SJCRH30 (cell line): ENCODE measurements around the gene SGCA. TPM values are rescaled to one million over a fixed set of nuclear protein-coding genes. Genes with fewer than 3 reads are reported as not detected.

Experiments used
- DNase-seq, 2 experiments: peaks; one replicate each; pipeline ENCODE4 v3.0.0-alpha.2; 2015 to 2020
- H3K27ac ChIP-seq: fragments of 250-450 bp; sonication (Bioruptor Pico); 2 replicates; pipeline ENCODE4 v1.5.1; 2020; ENCODE audit warnings: mild to moderate bottlenecking, moderate library complexity
- H3K27me3 ChIP-seq: fragments of 250-450 bp; sonication (Bioruptor Pico); 2 replicates; pipeline ENCODE4 v1.5.1; 2020; ENCODE audit warnings: mild to moderate bottlenecking, moderate library complexity
- H3K36me3 ChIP-seq: fragments of 250-450 bp; sonication (Bioruptor Pico); 2 replicates; pipeline ENCODE4 v1.5.1; 2020; ENCODE audit warnings: mild to moderate bottlenecking, moderate library complexity
- H3K4me1 ChIP-seq: fragments of 250-450 bp; sonication (Bioruptor Pico); 2 replicates; pipeline ENCODE4 v1.5.1; 2020; ENCODE audit warnings: mild to moderate bottlenecking, moderate library complexity
- H3K4me3 ChIP-seq: fragments of 250-450 bp; sonication (Bioruptor Pico); 2 replicates; pipeline ENCODE4 v1.5.1; 2020; ENCODE audit warnings: mild to moderate bottlenecking, moderate library complexity
- H3K9me3 ChIP-seq: fragments of 250-450 bp; sonication (Bioruptor Pico); replicated peaks from 2 replicates; pipeline ENCODE4 v1.5.1; 2020; ENCODE audit warnings: mild to moderate bottlenecking, moderate library complexity
- total RNA-seq: library from RNA; depleted of rRNA; stranded (reverse); fragments of >200 nt; shearing (Covaris generic); gene quantifications from 2 replicates; pipeline ENCODE4 v1.2.3, GENCODE V29; 2014

Gene SGCA
- total RNA-seq, 1 experiment from 2014 or later: 43.4 TPM

GRCh38 chr17:50163843-50164696 lies 1.7 kb upstream of the SGCA start:
- H3K4me3 ChIP-seq: no peak overlapping the region
- peaks cover 11% of the 10 kb centered on the region for H3K36me3 ChIP-seq
- H3K27me3 ChIP-seq: no peaks in the 10 kb centered on the region
- H3K4me1 ChIP-seq: peaks cover 12% of the 10 kb centered on the region
- H3K9me3 ChIP-seq: no peaks in the 10 kb centered on the region
- no peak overlapping the region for H3K27ac ChIP-seq
- DNase-seq: peak in 1 of 2 experiments; percentile 11

- Histone ChIP-seq H3K27ac (no peak overlapping the region), H3K4me1 (peaks cover 12% of the 10 kb centered on the region)
Observed at GRCh38 chr17:50164697-50164988, 1.2 kb upstream of the SGCA start.

GRCh38 chr17:50165066-50165465 lies 739 bp upstream of the SGCA start:
- Histone ChIP-seq H3K4me3 (no peak overlapping the region), H3K27me3 (no peaks in the 10 kb centered on the region), H3K4me1 (peaks cover 12% of the 10 kb centered on the region), H3K27ac (peak overlapping the region; percentile 94; the same call in 1 of the 2 replicates), H3K36me3 (peaks cover 19% of the 10 kb centered on the region), H3K9me3 (no peaks in the 10 kb centered on the region)
- no peak for DNase-seq

More at GRCh38 chr17:50164697-50164988, 1.2 kb upstream of the SGCA start:
- no peak for DNase-seq
- no peak overlapping the region for H3K4me3 ChIP-seq
- H3K9me3 ChIP-seq: no peaks in the 10 kb centered on the region
- H3K27me3 ChIP-seq: no peaks in the 10 kb centered on the region
- peaks cover 14% of the 10 kb centered on the region for H3K36me3 ChIP-seq

- Histone ChIP-seq H3K27me3 (no peaks in the 10 kb centered on the region), H3K9me3 (no peaks in the 10 kb centered on the region), H3K4me1 (peaks cover 12% of the 10 kb centered on the region), H3K4me3 (peak overlapping the region; percentile 64), H3K36me3 (peaks cover 21% of the 10 kb centered on the region), H3K27ac (peak overlapping the region; percentile 94)
- DNase-seq: no peak
Observed at GRCh38 chr17:50165466-50165865, 339 bp upstream of the SGCA start.

GRCh38 chr17:50166518-50167181 lies 845 bp downstream of the SGCA start:
- H3K4me1 ChIP-seq: peaks cover 12% of the 10 kb centered on the region
- peak overlapping the region; percentile 64 for H3K4me3 ChIP-seq
- H3K27me3 ChIP-seq: no peaks in the 10 kb centered on the region
- DNase-seq: no peak
- H3K36me3 ChIP-seq: peaks cover 23% of the 10 kb centered on the region
- no peaks in the 10 kb centered on the region for H3K9me3 ChIP-seq
- peak overlapping the region; percentile 94 for H3K27ac ChIP-seq

- Histone ChIP-seq H3K4me3 (no peak overlapping the region), H3K27ac (no peak overlapping the region), H3K4me1 (peaks cover 8% of the 10 kb centered on the region; the same call in 1 of the 2 replicates), H3K9me3 (no peaks in the 10 kb centered on the region), H3K36me3 (peaks cover 28% of the 10 kb centered on the region), H3K27me3 (no peaks in the 10 kb centered on the region)
- no peak for DNase-seq
Observed at GRCh38 chr17:50167371-50167770, 1.6 kb downstream of the SGCA start.

GRCh38 chr17:50168319-50168718 lies 2.5 kb downstream of the SGCA start:
- no peak for DNase-seq
- peaks cover 11% of the 10 kb centered on the region; the same call in 1 of the 2 replicates for H3K4me1 ChIP-seq
- H3K27me3 ChIP-seq: no peaks in the 10 kb centered on the region
- no peaks in the 10 kb centered on the region for H3K9me3 ChIP-seq
- H3K4me3 ChIP-seq: no peak overlapping the region
- H3K27ac ChIP-seq: no peak overlapping the region
- peaks cover 33% of the 10 kb centered on the region for H3K36me3 ChIP-seq

GRCh38 chr17:50169121-50169764 lies 3.4 kb downstream of the SGCA start:
- DNase-seq: peak in 1 of 2 experiments; percentile 59
- H3K9me3 ChIP-seq: no peaks in the 10 kb centered on the region
- no peaks in the 10 kb centered on the region for H3K27me3 ChIP-seq
- H3K4me1 ChIP-seq: peaks cover 18% of the 10 kb centered on the region
- H3K36me3 ChIP-seq: peaks cover 33% of the 10 kb centered on the region
- no peak overlapping the region for H3K27ac ChIP-seq
- no peak overlapping the region for H3K4me3 ChIP-seq

GRCh38 chr17:50169881-50170459 lies 4.2 kb downstream of the SGCA start:
- Histone ChIP-seq H3K27ac (no peak overlapping the region), H3K4me3 (no peak overlapping the region), H3K4me1 (peaks cover 18% of the 10 kb centered on the region), H3K9me3 (no peaks in the 10 kb centered on the region), H3K27me3 (no peaks in the 10 kb centered on the region), H3K36me3 (peaks cover 37% of the 10 kb centered on the region)
- no peak for DNase-seq

GRCh38 chr17:50170662-50171370 lies 5.0 kb downstream of the SGCA start:
- Histone ChIP-seq H3K4me3 (no peak overlapping the region), H3K4me1 (peaks cover 13% of the 10 kb centered on the region), H3K27ac (no peak overlapping the region), H3K9me3 (no peaks in the 10 kb centered on the region), H3K27me3 (no peaks in the 10 kb centered on the region), H3K36me3 (peaks cover 44% of the 10 kb centered on the region)
- DNase-seq: no peak

- peaks cover 49% of the 10 kb centered on the region for H3K36me3 ChIP-seq
- no peaks in the 10 kb centered on the region for H3K9me3 ChIP-seq
- no peak overlapping the region for H3K27ac ChIP-seq
- no peaks in the 10 kb centered on the region for H3K27me3 ChIP-seq
- H3K4me1 ChIP-seq: peaks cover 13% of the 10 kb centered on the region
- H3K4me3 ChIP-seq: no peak overlapping the region
- DNase-seq: no peak
Observed at GRCh38 chr17:50171371-50172071, 5.7 kb downstream of the SGCA start.

- peaks cover 49% of the 10 kb centered on the region for H3K36me3 ChIP-seq
- no peak overlapping the region for H3K27ac ChIP-seq
- H3K4me1 ChIP-seq: peaks cover 13% of the 10 kb centered on the region
- no peaks in the 10 kb centered on the region for H3K27me3 ChIP-seq
- no peak overlapping the region for H3K4me3 ChIP-seq
- no peak for DNase-seq
- H3K9me3 ChIP-seq: no peaks in the 10 kb centered on the region
Observed at GRCh38 chr17:50172130-50172529, 6.3 kb downstream of the SGCA start.

GRCh38 chr17:50172936-50173334 lies 7.1 kb downstream of the SGCA start:
- no peaks in the 10 kb centered on the region for H3K27me3 ChIP-seq
- DNase-seq: no peak
- H3K4me1 ChIP-seq: peaks cover 13% of the 10 kb centered on the region
- H3K36me3 ChIP-seq: peaks cover 43% of the 10 kb centered on the region
- H3K4me3 ChIP-seq: no peak overlapping the region
- peak overlapping the region; percentile 37 for H3K27ac ChIP-seq
- no peaks in the 10 kb centered on the region for H3K9me3 ChIP-seq
